Chondrocyte (in vitro differentiated cells): Measurements from ENCODE around the gene SEMA6C. TPM values are rescaled to one million over a fixed set of nuclear protein-coding genes. Genes with fewer than 3 reads are reported as not detected.

Experiments used
- DNase-seq: peaks from one replicate; pipeline ENCODE4 v3.0.0; 2021; ENCODE audit warnings: mixed read lengths, low spot score
- H3K27ac Mint-ChIP-seq: one replicate; pipeline ENCODE4 v1.8.0; 2021; ENCODE audit warnings: mild to moderate bottlenecking, moderate library complexity, mixed read lengths; ENCODE audit not compliant: unreplicated experiment
- H3K27me3 Mint-ChIP-seq: 2 replicates; pipeline ENCODE4 v1.8.0; 2021; ENCODE audit warnings: low read depth, mixed read lengths
- H3K36me3 Mint-ChIP-seq: 2 replicates; pipeline ENCODE4 v1.8.0; 2021; ENCODE audit warnings: low read depth, mixed read lengths
- H3K4me1 Mint-ChIP-seq: 2 replicates; pipeline ENCODE4 v1.8.0; 2021; ENCODE audit warnings: low read depth, mild to moderate bottlenecking, mixed read lengths
- H3K4me3 Mint-ChIP-seq: one replicate; pipeline ENCODE4 v1.8.0; 2021; ENCODE audit warnings: mild to moderate bottlenecking, moderate library complexity, mixed read lengths; ENCODE audit not compliant: unreplicated experiment
- H3K9me3 Mint-ChIP-seq: 2 replicates; pipeline ENCODE4 v1.8.0; 2021; ENCODE audit warnings: low read depth, mixed read lengths
- total RNA-seq: library from RNA; stranded (reverse); gene quantifications from 3 replicates; pipeline ENCODE4 v1.2.1, GENCODE V29; 2021
- TF ChIP-seq, protein P1 (sequence below): fragments of 200-600 bp; sonication (generic); IDR thresholded peaks from 2 replicates; pipeline ENCODE4 v1.5.0; 2021; ENCODE audit warnings: antibody characterized with exemption, mild to moderate bottlenecking, moderate library complexity

The SEMA6C gene
- total RNA-seq, 1 donor from 2014 or later = 7.0 TPM

DNA sequence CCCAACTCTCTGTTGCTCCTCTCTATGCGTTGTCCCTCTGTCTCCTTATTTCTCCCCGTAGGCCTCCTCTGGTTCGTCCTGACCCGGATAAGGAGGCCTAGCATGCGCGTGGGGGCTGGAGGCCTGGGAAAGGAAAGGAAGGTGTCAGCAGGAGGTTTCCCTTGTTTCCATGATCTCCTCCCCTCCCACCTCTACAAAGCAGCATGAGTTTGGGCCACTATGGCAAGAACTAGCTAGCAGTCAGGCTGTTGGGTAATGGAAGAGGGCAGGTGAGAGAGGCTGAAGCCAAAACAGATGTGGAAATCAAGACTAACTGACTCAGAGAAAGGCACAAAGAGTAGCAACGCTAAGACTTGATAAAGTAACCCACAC lies 687 bp upstream of the SEMA6C start:
- peaks cover 2% of the 10 kb centered on the region for H3K36me3 Mint-ChIP-seq
- peaks cover 36% of the 10 kb centered on the region for H3K4me1 Mint-ChIP-seq
- H3K9me3 Mint-ChIP-seq = no peaks in the 10 kb centered on the region
- TF ChIP-seq, protein P1, sequence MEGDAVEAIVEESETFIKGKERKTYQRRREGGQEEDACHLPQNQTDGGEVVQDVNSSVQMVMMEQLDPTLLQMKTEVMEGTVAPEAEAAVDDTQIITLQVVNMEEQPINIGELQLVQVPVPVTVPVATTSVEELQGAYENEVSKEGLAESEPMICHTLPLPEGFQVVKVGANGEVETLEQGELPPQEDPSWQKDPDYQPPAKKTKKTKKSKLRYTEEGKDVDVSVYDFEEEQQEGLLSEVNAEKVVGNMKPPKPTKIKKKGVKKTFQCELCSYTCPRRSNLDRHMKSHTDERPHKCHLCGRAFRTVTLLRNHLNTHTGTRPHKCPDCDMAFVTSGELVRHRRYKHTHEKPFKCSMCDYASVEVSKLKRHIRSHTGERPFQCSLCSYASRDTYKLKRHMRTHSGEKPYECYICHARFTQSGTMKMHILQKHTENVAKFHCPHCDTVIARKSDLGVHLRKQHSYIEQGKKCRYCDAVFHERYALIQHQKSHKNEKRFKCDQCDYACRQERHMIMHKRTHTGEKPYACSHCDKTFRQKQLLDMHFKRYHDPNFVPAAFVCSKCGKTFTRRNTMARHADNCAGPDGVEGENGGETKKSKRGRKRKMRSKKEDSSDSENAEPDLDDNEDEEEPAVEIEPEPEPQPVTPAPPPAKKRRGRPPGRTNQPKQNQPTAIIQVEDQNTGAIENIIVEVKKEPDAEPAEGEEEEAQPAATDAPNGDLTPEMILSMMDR = no peak
- H3K27me3 Mint-ChIP-seq = no peaks in the 10 kb centered on the region
- no peak for DNase-seq
- peak overlapping the region; percentile 97 for H3K27ac Mint-ChIP-seq
- peak overlapping the region; percentile 88 for H3K4me3 Mint-ChIP-seq

DNA sequence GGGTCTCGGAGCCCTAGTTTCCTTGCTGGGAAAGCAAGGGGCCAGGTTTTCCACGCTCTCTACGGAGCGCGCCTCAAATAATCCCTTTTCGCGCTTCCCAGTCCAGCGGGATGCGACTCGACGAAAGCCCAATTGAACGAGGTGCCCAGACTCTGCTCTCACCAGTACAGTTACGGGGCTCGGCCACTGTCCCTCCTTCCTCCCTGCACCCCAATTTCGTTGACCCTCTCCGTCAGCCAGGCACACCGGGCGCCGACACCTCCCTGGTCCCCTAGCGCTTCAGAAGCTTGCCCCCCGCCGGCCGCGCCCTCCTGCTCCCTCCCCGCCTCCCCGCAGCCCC lies 389 bp downstream of the SEMA6C start:
- TF ChIP-seq, protein P1 = no peak
- no peak for DNase-seq
- Mint-ChIP-seq H3K27me3 (no peaks in the 10 kb centered on the region), H3K9me3 (no peaks in the 10 kb centered on the region), H3K27ac (no peak overlapping the region), H3K36me3 (peaks cover 2% of the 10 kb centered on the region), H3K4me1 (peaks cover 36% of the 10 kb centered on the region), H3K4me3 (peak overlapping the region; percentile 88)

DNA sequence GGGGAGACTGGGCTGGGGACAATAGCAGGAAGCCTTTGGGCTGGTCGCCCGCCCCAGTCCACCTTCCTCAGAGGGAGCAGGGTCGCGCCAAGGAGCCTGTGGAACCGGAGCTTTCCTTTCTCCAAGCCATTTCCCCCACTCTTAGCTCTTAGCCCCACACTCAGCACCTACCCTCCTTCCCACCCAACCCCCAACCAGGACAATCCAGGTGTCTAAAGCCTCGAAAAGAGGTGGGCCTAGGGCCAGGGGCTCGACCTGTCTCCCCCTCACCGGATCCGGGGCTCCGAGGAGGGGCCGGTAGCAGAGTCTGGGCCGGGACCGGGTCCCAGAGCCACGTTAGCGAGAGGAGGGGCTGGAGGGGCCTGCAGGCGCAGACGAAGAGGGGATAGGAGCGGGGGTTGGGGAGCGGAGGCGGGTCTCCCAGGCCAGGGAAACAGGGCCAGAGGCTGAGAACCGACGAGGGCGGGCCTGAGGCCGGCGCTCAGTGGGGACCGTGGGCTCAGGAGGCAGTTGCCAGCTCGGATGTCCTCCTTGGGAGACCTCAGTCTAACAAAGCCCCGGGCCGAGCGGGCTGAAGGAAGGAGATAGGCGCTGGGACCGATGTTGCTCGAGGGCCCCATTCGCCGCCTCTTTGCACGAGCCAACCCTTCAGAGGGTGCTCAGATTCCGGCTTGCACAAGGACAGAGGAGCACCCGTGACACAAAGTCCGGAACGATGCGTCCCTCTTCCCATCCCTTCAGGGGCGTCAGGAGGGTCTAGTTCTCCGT lies 943 bp downstream of the SEMA6C start:
- DNase-seq = no peak
- Mint-ChIP-seq H3K27ac (no peak overlapping the region), H3K4me3 (peak overlapping the region; percentile 88), H3K36me3 (peaks cover 2% of the 10 kb centered on the region), H3K9me3 (no peaks in the 10 kb centered on the region), H3K4me1 (peaks cover 36% of the 10 kb centered on the region), H3K27me3 (no peaks in the 10 kb centered on the region)
- TF ChIP-seq, protein P1 = no peak

DNA sequence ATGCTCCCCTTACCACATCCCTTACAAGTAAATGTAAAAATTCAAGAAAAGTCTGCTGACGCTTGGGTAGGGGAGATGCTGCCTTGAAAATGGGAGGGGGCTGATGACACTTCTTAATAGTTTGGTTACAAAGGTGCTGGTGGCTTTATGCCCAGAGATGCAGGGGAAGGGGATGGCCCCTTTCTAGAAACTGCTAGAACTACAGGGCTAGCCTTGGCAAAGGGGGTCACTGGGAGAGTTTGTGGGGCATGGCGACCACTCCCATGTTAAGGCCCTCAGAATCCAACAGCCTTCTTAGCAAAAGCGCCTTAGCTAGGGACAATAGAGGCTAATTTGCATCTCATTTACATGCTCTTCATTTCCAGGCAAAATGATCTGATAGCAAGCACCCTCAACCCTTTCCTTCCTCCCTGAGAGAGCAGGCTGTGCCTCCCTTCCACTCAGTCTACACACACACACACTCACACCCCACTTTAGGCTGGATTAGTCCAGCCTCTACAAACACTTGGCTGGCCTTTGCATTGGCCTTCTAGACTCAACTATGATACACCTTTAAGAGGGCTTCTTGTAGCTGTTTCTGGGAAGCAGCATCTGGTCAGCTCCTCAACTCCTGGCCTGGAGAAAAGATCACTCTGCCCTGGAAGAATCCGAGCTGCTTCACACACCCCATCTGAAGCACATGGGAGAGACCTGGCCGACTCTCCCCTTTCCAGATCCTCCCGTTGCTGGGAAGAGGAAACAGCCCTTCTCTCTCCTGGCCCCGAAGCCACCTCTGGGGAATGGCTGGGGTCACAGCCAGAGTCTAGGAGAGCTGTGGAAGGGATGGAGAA lies 1.7 kb downstream of the SEMA6C start:
- DNase-seq = peak; percentile 50
- Mint-ChIP-seq H3K4me3 (no peak overlapping the region), H3K9me3 (no peaks in the 10 kb centered on the region), H3K27me3 (no peaks in the 10 kb centered on the region), H3K36me3 (no peaks in the 10 kb centered on the region), H3K4me1 (peaks cover 36% of the 10 kb centered on the region), H3K27ac (peak overlapping the region; percentile 1)
- TF ChIP-seq, protein P1 = no peak

DNA sequence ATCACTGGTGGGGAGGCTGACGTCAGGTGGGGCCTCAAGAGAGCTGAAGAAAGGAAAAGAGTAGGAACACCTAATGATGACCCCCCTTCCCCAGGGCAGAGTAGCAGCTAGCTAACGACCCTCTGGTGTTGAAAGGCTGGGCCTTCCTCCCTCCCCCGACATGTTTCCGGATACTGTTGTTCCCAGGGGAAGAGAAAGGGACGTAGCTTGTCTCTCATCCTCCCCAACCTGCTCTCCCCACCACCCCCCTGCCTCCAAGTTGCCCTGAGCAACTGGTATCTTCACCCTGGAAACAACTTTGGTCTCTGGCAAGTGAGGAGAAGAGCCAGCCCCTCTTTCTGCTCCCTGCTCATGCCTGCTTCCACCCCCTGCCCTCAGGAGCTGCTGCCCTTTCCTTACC lies 2.4 kb downstream of the SEMA6C start:
- DNase-seq = peak; percentile 37
- Mint-ChIP-seq H3K4me3 (no peak overlapping the region), H3K27me3 (no peaks in the 10 kb centered on the region), H3K36me3 (no peaks in the 10 kb centered on the region), H3K4me1 (peaks cover 36% of the 10 kb centered on the region), H3K27ac (no peak overlapping the region), H3K9me3 (no peaks in the 10 kb centered on the region)
- TF ChIP-seq, protein P1 = no peak
